ENCODE measurements around the gene SMURF2.
"Not testable (repeated sequence)": the region's sequence is repeated elsewhere in the genome, so short reads cannot be mapped to it uniquely, and the experiment has no call there.

Gene SMURF2

DNA sequence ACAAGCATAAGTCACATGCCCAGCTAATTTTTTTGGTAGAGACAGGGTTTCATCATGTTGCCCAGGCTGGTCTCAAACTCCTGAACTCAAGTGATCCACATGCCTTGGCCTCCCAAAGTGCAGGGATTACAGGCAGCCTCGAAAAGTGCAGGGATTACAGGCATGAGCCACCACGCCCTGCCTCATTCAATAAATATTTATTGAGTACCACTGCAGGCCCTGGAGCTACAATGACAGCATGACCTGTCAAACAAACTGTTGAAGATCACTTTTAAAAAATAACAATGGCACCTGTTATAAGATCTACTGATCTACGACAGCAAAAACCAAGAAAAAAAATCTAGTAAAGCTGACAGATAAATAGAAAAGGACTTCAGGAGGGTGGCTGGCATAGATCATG is 79.1 kb downstream of the SMURF2 start:
- no peak for DNase-seq

DNA sequence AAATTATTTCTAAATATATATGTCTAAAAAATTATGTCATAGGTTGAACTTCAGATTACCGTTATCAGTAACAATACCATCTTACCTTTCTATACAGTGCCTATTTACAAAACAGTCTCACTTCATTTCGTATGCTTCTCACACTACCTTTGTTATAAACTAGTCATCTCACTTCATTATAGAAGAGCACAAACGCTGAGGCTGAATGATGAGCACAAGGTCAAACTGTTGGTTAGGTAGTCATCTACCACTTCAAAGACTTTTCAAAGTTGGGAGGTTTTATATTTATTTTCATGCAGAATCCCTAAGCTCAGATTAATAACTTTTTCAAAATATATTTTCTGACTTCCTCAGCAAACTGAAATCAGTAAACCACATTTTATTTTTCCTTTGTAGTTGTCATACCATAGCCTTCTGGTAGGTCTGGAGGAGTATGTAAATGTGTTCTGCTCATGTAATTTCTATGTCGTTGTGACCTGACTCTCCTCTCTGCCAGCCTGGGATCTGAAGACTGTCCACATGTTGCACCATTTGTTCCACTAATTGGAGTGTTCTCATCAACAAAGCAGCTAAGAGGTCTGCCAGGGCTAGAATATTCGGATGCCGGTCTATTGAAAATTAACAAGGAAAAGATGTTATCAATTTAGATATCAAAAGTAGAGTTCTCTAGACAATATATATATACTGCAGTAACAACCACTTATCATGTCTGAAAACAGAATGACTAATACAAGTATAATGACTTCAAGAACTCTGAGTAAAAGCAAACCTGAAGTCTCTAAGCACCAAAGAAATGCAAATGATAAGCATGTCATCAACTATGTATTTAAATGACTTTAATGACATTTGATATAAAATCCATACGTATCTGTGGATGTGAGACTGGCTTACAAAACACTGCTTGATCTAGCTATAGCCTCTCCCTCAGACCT is 81.5 kb downstream of the SMURF2 start:
- no peak for DNase-seq

DNA sequence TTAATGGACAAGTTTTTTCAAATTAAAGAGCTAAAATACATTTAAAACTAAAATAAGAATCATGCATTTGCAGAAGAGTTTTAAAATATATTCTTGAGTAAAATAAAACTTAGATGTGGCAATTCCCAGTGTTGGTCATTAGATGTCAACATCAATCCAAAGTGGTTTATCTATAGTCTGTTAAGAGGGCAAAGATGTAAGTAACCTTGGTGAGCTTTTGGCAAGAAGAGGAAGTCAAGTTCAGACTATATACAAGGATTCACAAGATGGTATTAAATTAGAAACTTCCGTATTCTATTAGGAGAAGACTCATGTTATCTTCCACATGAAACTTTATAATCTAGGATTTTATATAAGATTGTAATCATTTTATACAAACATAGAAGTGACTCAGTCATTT is 82.2 kb downstream of the SMURF2 start:
- peak; percentile 47 for DNase-seq

DNA sequence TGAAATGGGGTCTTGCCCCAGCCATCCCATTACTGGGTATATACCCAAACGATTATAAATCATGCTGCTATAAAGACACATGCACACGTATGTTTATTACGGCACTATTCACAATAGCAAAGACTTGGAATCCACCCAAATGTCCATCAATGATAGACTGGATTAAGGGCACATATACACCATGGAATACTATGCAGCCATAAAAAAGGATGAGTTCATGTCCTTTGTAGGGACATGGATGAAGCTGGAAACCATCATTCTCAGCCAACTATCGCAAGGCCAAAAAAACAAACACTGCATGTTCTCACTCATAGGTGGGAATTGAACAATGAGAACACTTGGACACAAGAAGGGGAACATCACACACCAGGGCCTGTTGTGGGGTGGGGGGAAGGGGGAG is 85.1 kb downstream of the SMURF2 start:
- not testable (repeated sequence) for DNase-seq

DNA sequence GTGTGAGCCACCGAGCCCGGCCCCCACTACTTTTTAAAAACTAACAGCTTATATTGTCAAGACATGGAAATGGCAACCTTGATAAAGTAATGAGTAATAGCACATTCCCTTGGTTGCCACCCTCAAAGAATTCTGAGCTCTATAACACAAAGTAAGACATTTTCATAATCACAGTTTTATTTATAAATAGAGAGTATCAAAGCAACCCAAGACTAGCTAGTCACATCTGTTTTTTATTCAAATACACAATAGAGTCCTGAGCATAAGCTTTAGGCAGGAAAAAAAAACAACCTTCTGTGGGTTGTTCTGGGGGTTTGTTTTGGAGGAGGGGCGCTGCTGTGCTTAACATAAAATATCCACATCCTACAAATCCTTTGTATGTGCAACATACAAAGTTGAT is 86.7 kb downstream of the SMURF2 start:
- no peak for DNase-seq

DNA sequence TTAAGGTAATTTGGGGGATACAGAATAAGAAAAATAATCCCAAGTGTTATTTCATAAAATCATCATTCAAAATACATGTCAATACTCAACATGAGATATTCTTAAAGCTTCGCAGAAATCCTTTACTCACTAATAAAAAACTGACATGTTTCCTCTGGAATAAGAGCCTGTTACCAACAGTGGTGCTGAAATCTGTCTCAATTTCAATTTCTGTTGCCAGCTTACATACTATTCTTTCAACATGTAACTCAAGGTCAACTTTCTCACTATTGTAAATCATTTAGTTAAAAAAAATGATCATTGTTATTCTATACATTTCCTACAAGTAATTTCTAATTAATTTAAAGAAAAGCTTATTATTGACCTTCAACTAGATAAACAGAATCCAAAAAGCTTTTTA is 87.5 kb downstream of the SMURF2 start:
- no peak for DNase-seq

DNA sequence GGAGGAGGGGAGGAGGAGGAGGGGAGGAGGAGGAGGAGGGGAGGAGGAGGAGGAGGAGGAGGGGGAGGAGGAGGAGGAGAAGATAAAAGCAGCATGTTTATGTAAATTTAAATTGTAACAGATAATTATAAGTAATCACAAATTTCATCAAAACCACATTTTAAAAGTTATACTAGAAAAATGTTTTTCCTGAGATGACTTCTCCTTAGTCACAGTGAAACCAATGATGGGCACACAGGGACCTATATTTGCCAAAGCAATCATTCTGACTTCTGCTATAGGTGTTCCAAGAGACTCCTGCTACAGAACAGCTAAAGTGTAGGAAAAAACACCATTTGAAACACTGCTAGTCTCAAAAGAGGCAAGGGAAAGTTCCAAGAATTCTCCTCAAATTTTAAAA is 88.9 kb downstream of the SMURF2 start:
- DNase-seq, result peak; percentile 50

DNA sequence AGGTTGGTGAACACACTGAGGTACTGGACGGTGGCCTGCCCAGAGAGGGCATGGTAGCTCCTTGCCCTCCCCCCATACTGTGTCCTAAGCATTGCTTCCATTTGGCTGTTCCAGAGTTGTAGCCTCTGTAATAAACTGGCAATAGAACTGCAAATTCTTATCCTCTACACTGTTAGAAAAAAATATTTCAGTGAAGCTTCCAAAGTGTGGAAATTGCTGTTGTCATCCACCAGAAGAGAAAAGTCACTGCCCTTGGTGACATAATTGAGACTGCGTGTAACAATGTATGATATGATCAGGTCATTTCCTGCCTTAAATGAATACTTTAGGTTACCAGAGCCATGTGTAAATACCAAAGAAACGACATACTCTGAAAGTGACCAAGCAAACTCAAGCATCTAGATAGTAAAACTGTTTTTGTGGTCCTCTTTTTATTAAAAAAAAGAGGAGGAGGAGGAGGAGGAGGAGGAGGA is 89.4 kb downstream of the SMURF2 start:
- DNase-seq, result peak; percentile 84

DNA sequence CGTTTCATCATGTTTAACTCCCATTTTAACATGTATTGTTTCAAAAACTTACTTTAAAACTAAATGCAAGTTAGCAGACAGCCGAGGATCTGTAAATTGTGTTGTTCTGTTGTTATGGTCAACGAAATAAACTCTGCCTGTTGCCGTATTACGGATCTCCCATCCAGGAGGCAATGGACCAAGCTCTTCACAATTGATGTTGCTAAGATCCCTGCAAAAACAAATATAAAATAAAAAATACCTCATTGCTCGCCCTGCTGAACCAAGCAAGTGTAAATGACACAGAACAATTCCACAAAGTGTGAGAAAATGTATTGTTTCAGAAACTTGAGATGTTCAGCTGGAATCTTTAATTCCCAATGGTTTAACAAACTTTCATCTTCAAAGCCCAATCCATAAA is 90.4 kb downstream of the SMURF2 start:
- no peak for DNase-seq

DNA sequence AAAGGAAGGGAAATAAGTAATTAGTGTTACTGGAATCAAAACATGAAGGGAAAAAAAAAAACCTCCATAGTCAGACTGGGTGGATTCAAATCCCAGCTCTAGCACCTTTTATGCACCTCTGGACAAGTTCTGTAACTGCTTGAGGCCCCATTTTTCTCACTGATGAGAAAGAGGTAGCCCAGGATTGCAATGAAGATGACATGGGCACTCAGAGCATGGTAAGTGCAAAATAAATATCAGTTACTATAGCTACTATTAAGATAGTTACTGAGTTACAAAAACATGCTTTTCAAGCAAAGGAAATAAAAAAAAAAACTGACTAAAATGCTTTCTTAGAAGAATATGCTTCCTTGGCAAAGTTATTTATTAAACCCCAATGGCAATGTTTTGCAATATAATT is 96.5 kb downstream of the SMURF2 start:
- DNase-seq, result no peak

DNA sequence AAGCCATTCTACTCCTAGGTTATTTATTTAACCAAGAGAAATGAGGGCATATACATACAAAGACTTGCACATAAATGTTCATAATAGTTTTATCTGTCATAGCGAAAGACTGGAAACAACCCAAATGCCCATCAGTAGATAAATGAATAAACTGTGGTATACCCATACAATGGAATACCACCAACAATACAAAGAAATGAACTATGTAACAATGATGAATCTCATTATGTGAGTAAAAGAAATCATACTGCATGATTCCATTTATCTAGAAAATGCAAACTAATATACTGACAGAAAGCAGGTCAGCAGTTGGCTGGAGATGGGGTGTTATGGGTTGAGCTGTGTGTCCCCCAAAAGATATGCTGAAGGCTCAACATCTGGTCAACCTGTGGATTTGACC is 98.0 kb downstream of the SMURF2 start:
- no peak for DNase-seq

DNA sequence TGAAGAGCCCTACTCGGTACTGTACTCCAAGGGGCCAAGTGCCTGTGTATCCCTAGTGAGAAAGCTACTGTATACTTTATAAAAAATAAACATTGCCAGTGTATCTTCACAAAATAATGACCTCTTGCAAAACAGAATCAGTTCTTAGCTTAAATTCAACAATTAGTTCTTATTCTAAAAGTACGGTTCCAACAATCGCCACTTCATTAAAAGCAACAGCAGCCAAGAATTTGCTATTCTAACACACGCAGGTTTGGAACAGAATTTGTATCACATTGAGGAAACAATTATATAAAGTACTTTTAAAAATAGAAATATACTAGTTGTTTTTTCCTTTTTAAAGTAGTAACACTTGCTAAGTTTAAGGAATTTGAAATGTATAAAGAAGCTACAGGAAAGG is 106.8 kb downstream of the SMURF2 start:
- no peak for DNase-seq

DNA sequence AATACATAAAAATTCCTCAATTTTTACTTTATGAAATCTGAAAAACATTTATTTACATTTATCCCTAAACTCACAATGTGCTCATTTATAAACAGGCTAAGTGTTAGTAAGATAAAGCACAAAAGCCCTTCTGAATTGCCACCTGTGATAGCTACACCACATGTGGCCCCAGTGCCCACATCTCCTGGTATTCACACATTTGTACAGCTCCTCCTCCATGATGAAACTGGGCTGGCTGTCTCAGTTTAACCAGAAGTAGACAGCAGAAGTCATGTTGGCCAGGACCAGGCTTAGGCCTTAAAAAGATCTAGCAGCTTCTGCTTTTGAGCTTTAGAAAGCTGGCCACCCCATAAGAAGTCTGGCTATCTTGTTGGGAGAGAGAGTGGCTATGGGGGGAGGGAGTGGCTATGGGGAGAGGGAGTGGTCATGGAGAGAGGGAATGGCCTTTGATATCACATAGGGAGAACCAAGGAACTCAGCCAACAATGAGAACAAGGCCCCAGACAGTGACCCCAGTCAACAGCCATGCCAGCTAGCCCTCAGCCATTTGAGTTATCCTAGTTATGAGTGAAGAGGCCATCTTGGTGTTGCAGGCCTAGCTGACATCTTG is 108.0 kb downstream of the SMURF2 start:
- DNase-seq, result peak; percentile 57

DNA sequence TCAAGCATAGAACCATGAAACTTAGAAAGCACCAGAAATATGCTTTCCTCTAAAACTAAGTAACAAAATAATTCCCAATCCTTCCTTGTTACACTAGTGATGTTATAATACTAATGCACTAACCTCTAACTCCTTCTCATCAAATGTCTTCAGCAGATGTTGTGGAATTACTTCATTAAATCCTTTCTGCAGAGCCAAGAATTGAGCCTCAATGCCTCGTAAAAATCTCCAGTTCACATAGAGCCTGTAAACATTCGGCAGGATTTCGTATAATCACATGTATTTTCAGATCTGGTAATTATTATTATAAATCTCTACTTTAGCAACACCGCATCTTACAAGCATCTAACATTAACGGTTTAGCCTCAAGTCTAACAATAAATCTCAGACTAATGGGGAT is 110.6 kb downstream of the SMURF2 start:
- DNase-seq, result no peak

DNA sequence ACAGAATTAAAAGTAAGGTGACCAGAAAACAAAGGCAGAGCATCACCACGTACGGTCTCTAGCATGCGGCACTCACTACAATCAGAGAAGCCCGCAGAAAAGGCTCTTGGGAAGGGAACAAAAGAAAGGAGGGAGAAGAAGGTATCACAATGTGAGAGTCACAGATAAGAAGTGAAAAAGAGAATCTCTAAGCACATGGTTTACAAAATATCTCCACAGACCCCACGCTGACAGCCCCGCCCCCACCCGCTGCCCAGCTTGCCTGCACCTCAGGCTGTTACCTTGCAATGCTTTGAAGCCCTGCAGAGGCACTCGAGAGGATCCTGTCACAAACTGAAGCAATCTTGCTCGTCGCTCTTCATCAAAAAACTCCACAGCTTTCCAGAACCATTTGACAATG is 114.8 kb downstream of the SMURF2 start:
- DNase-seq, result peak; percentile 41

DNA sequence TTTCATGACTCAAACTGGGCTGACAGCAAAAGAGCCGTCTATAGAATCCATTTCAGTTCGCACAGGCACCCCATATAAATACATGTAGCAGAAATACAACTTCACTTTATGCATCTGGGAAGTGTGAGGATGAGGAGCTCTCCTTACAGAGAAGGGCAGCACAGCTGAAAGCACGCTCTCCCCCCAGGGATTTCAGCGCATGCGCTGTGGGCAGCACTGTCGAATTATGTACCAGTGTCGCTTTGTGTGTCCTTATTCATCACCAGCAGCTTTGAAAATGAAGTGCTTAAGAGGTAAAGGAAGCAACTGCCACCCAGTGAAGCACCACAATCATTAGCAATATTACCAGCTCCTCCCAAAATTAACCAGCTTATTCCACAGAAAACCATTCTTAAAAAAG is 115.4 kb downstream of the SMURF2 start:
- DNase-seq, result no peak

DNA sequence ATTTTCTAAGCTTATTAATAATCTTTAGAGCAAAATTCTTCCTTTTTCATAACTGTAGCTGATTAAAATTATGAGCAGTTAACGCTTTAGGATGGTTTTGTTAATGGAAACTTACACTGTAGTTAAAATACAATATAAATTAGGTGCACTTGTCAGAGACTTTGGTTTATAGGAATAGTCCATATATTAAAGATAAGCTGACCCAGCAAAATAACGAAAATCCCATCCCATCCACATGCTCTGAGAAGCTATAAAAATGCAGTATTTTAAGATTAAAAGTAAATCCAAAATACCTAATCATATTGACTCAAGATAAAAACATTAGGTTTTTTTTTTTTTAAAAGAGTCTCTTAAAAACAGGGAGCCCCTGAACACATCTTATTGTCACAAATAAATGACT is 117.4 kb downstream of the SMURF2 start:
- no peak for DNase-seq

DNA sequence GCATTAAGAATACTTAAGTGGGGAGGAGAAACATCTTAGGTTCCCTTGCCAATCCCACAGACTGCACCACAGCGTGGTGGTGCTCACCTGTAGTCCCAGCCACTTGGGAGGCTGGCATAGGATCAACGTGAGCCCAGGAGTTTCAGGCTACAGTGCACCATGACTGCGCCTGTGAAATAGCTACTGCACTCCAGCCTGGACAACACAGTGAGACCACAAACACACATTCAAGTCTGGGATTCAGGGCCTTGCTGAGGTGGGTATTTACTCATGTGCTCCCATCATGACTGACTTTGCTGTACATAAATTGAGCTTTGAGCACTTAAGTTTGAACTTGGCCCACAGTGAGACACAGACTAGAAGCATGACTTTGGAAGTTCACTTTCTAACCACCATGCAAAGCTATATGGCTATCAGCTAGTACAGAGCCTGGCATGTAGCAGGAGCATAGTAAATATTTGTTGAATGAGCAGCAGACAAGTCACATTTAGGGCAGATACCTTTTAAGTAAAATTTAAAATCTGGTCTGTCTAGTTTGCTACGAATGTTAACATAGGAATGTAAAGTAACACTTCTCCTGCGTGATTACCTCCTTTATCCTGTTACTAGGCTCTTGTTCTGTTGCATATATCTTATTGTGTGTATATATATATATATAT is 121.9 kb downstream of the SMURF2 start:
- no peak for DNase-seq

DNA sequence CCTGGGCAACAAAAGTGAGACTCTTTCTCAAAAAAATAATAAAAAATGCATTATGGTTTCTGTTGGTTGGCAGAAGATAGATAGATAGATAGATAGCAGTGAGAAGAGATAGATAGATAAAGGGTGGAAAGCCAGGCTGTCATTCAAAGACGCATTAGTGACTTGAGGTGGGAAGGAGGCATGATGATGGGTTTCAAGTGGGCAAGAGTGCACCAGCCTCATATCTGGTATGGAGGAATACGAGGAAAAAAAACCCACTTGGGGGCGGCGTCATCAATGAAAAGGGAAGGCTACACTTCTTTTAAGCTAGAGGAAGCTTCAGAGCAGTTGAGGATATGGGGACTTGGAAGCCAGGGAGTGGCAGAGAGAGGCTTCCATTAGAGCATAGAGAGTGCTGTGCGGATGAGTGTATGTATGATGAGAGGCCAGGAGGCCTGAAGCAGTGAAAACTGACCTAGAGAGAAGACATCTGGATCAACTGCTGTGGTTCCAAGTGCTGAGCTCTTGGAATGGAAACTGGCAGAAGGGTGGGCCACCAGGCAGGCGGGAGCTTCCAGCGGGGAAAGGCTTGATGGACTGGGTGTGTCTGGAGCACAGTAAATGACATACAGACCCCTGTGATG is 123.5 kb downstream of the SMURF2 start:
- DNase-seq, result peak; percentile 12

DNA sequence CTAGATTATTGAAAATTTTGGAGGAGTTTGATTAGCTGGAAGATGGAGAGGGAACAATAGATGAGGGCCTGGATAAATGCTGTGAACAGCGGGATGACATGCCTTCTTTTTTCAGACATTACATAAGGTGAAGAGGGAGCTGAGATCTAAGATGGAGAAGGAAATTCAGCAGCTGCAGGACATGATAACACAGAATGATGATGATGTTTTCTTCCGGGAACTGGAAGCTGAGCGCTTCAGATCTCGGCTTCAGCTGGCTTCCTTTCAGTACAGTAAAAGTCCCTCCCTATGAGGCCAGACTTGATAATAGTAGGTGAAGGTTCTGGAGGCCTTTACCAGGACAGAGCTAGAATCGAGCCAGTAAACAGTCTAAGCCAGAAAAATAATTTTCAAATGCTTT is 124.6 kb downstream of the SMURF2 start:
- DNase-seq, result peak; percentile 20

DNA sequence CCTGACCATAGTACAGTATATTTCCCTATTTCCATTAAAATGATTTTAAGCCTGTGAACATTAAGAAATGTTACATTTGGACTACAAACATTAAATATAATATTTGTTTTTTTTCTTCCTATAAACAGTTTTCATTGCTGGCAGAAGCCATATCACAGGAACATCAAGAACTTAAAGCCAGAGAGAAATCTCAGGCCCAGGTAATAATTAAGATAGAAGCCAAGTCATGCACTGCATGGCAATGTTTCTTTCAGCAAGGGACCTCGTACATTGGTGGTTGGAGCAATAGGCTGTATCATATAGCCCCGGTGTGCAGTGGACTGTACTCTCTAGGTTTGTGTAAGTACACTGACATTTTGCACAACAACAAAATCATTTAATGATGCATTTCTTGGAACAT is 125.2 kb downstream of the SMURF2 start:
- no peak for DNase-seq

DNA sequence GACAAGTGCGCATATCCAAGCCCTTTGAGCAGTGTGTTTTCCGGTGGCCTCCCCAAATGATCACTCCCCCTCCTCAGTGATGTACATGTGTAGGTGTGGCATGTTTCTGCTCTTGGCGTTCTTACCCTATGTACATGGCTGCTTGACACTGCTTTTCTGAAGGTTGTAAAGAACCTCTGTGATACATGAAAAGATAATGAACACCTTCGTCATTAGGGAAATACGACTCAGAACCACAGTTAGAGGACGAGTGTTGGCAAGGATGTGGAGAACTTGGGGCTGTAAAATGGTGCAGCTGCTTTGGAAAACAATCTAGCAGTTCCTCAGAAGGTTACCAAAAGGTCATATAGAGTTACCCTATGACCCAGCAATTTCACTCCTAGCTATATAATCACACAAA is 126.8 kb downstream of the SMURF2 start:
- no peak for DNase-seq

DNA sequence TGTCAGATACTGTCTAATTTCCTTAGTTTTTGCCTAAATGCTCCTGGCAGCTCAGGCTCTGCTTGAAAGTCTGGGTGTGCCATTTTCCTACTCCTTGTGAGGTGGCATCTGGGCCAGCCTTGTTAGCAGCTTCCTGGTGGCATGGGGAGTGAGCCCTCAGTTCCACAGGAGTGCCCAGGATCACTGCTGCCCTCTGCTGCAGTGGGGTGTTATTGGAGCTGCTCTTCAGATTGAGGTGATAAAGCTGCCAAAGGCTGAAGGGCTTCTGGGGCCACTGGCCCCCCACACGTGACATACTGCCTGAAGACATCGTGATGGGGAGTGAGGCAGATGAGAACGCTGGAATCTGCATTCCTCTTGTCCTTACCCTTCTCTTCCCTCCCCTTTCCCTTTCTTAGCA is 127.9 kb downstream of the SMURF2 start:
- DNase-seq, result peak; percentile 53
